Activated B cell treated with CpG ODN at 0.5 μM for 24 hours (primary cell): ENCODE measurements around the gene ZNF215. TPM values are rescaled to one million over a fixed set of nuclear protein-coding genes. Genes with fewer than 3 reads are reported as not detected.
"Not testable (repeated sequence)": the region's sequence is repeated elsewhere in the genome, so short reads cannot be mapped to it uniquely, and the experiment has no call there.

Source experiments
- ATAC-seq: fragments of 200-7000 bp; cut with Tn5 transposase; one replicate; pipeline ENCODE4 v1.10.0; 2021; ENCODE audit warnings: low read depth, mild to moderate bottlenecking, moderate library complexity
- CTCF ChIA-PET: fragments of 350-600 bp; sonication (Branson Sonifier 250); formaldehyde crosslinking; loops from one replicate; lab custom pipeline; 2021; ENCODE audit warnings: antibody characterized with exemption; lab: Charles Lee
- POLR2A ChIA-PET: fragments of 350-600 bp; sonication (Branson Sonifier 250); formaldehyde crosslinking; loops from one replicate; lab custom pipeline; 2021; ENCODE audit warnings: antibody characterized with exemption; lab: Charles Lee
- DNase-seq: peaks from one replicate; pipeline ENCODE4 v3.0.0; 2022
- H3K27ac Mint-ChIP-seq: one replicate; pipeline ENCODE4 v1.8.0; 2020; ENCODE audit warnings: mixed read lengths
- H3K27me3 Mint-ChIP-seq: one replicate; pipeline ENCODE4 v1.8.0; 2021; ENCODE audit warnings: mixed read lengths
- H3K36me3 Mint-ChIP-seq: one replicate; pipeline ENCODE4 v1.8.0; 2021; ENCODE audit warnings: low read depth, mixed read lengths
- H3K4me1 Mint-ChIP-seq: one replicate; pipeline ENCODE4 v1.8.0; 2021; ENCODE audit warnings: mixed read lengths
- H3K4me3 Mint-ChIP-seq: one replicate; pipeline ENCODE4 v1.8.0; 2020; ENCODE audit warnings: mild to moderate bottlenecking, mixed read lengths
- H3K9me3 Mint-ChIP-seq: one replicate; pipeline ENCODE4 v1.8.0; 2020; ENCODE audit warnings: mixed read lengths
- intact Hi-C: fragments of 100-400 bp; cut with micrococcal nuclease; formaldehyde crosslinking; loops from one replicate; pipeline ENCODE4 v1.15.1; 2024
- total RNA-seq: library from RNA; stranded (reverse); gene quantifications from 2 replicates; pipeline ENCODE4 v1.2.3, GENCODE V29; 2022
- TF ChIP-seq, protein P1 (sequence below): fragments of 200-600 bp; IDR thresholded peaks from one replicate; pipeline ENCODE4 v1.8.0; 2022; ENCODE audit warnings: antibody characterized with exemption, mild to moderate bottlenecking

Gene ZNF215
- total RNA-seq, 1 donor from 2014 or later, result 5.4 TPM

DNA sequence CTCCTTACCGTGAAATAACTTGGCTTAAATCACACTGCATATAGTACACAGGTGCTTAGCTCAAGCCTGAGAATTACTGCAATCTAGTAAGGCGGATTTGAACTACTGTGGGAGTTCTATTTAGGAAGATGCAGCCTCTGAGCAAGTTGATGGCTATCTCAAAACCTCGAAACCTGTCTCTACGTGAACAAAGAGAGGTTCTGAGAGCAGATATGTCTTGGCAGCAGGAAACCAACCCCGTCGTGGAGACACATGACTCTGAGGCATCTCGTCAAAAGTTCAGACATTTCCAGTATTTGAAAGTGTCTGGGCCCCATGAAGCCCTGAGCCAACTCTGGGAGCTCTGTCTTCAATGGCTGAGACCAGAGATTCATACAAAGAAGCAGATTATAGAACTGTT lies 5.9 kb downstream of the ZNF215 start:
- ChIA-PET POLR2A (no interaction called here), CTCF (no interaction called here)
- DNase-seq (no peak), ATAC-seq (no peak)
- H3K36me3 Mint-ChIP-seq, result peaks cover 5% of the 10 kb centered on the region
- peaks cover 7% of the 10 kb centered on the region for H3K4me1 Mint-ChIP-seq
- H3K27me3 Mint-ChIP-seq, result no peaks in the 10 kb centered on the region
- no peak overlapping the region for H3K27ac Mint-ChIP-seq
- H3K4me3 Mint-ChIP-seq, result no peak overlapping the region
- intact Hi-C loops, result no loop called here
- H3K9me3 Mint-ChIP-seq, result no peaks in the 10 kb centered on the region
- TF ChIP-seq, protein P1, sequence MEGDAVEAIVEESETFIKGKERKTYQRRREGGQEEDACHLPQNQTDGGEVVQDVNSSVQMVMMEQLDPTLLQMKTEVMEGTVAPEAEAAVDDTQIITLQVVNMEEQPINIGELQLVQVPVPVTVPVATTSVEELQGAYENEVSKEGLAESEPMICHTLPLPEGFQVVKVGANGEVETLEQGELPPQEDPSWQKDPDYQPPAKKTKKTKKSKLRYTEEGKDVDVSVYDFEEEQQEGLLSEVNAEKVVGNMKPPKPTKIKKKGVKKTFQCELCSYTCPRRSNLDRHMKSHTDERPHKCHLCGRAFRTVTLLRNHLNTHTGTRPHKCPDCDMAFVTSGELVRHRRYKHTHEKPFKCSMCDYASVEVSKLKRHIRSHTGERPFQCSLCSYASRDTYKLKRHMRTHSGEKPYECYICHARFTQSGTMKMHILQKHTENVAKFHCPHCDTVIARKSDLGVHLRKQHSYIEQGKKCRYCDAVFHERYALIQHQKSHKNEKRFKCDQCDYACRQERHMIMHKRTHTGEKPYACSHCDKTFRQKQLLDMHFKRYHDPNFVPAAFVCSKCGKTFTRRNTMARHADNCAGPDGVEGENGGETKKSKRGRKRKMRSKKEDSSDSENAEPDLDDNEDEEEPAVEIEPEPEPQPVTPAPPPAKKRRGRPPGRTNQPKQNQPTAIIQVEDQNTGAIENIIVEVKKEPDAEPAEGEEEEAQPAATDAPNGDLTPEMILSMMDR, result no peak

DNA sequence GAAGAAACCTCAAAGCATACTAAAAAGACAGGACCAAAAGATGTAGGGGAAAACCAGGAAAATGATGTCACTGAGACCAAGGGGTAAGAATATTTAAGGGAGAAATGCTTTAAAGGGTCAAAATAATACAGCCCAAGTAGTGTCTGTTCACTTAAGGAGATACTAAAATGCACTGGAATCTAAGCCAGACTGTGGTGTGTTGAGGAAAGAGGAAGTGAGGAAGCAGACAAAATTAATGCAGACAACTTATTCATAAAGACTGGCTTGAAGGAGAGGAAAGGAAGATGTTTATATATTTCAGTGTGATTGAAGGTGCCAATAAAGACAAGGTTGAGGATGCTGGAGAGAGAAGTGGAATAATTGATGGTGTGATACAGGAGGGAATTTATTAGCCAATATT lies 15.7 kb downstream of the ZNF215 start:
- Mint-ChIP-seq H3K9me3 (no peaks in the 10 kb centered on the region), H3K36me3 (peaks cover 3% of the 10 kb centered on the region), H3K4me1 (no peaks in the 10 kb centered on the region), H3K27me3 (no peaks in the 10 kb centered on the region), H3K4me3 (no peak overlapping the region), H3K27ac (no peak overlapping the region)
- ATAC-seq, result no peak
- no peak for DNase-seq
- intact Hi-C loops, result no loop called here
- ChIA-PET POLR2A (no interaction called here), CTCF (no interaction called here)
- TF ChIP-seq, protein P1, result no peak

DNA sequence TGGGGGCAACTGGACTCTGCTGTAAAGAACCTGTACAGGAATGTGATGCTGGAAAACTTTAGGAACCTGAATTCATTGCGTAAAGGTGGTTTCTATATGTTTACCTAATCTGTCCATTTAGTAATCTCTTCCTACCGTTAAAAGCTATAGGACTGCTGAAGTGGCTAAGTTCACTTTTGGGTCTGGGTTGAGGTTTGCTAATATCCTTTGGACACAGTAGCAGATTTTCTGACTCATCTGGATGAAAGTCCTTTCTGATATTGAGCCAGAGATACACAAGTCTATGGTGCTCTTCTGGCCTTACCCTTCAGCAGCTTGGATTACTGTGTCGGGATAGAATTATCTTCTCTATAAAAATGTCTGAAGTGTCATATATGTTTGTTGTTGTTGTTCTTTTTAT lies 16.9 kb downstream of the ZNF215 start:
- Mint-ChIP-seq H3K27ac (no peak overlapping the region), H3K4me3 (no peak overlapping the region), H3K27me3 (no peaks in the 10 kb centered on the region), H3K9me3 (no peaks in the 10 kb centered on the region), H3K4me1 (no peaks in the 10 kb centered on the region), H3K36me3 (peaks cover 3% of the 10 kb centered on the region)
- CTCF ChIA-PET, result no interaction called here
- intact Hi-C loops, result no loop called here
- POLR2A ChIA-PET, result no interaction called here
- ATAC-seq (no peak), DNase-seq (no peak)
- TF ChIP-seq, protein P1, result no peak

DNA sequence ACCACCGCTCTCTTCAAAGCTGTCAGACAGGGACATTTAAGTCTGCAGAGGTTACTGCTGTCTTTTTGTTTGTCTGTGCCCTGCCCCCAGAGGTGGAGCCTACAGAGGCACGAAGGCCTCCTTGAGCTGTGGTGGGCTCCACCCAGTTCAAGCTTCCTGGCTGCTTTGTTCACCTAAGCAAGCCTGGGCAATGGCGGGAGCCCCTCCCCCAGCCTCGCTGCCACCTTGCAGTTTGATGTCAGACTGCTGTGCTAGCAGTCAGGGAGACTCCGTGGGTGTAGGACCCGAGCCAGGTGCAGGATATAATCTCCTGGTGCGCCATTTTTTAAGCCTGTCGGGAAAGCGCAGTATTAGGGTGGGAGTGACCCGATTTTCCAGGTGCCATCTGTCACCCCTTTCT lies 28.0 kb downstream of the ZNF215 start:
- ATAC-seq, H3K27ac Mint-ChIP-seq, intact Hi-C loops, DNase-seq, H3K4me1 Mint-ChIP-seq, H3K9me3 Mint-ChIP-seq, H3K4me3 Mint-ChIP-seq, H3K27me3 Mint-ChIP-seq, POLR2A ChIA-PET, CTCF ChIA-PET: not testable (repeated sequence)
- peaks cover 16% of the 10 kb centered on the region for H3K36me3 Mint-ChIP-seq

DNA sequence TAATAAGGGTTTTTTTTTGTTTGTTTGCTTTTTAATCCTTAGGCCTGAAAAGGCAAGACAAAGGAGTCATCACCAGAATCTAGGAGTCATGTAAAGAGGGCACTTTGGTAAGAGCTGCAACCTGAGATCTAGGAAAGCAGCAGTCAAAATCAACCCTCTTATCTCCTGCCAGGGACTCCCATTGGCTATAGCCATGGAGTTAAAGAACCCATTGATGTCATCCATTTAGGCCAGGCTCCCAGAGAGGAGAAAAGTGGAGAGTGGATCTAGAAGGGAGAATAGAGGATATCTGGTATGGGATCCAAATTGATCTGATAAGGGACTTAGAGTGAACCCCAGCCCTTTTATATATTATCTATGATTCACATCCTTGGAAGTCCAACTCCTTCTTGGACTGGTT lies 35.9 kb downstream of the ZNF215 start:
- H3K27ac Mint-ChIP-seq, result no peak overlapping the region
- no peaks in the 10 kb centered on the region for H3K27me3 Mint-ChIP-seq
- H3K36me3 Mint-ChIP-seq, result peaks cover 2% of the 10 kb centered on the region
- ATAC-seq, result no peak
- CTCF ChIA-PET, result no interaction called here
- no peaks in the 10 kb centered on the region for H3K4me1 Mint-ChIP-seq
- H3K4me3 Mint-ChIP-seq, result no peak overlapping the region
- intact Hi-C loops, result no loop called here
- DNase-seq, result no peak
- TF ChIP-seq, protein P1, result no peak
- POLR2A ChIA-PET, result no interaction called here
- H3K9me3 Mint-ChIP-seq, result no peaks in the 10 kb centered on the region

DNA sequence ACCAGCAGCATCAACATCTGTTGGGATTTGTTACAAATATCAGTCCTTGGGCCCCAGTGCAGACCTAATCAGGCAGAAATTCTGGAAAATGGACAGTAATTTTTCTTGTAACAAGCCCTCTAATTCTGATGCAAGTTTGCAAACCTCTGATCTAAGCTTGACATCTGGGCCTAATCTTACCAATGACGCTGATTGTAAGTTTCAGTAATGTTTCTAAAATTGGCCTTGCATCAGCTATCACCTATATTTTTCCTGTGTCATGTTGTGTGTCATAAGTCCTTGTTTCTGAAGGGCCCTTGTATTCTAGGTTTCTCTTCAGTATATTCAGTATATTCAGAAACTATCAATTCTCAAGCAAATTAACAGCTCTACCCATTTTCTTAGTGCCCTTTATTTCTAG lies 36.4 kb downstream of the ZNF215 start:
- no peak overlapping the region for H3K27ac Mint-ChIP-seq
- intact Hi-C loops, result no loop called here
- ChIA-PET CTCF (no interaction called here), POLR2A (no interaction called here)
- no peak for DNase-seq
- H3K27me3 Mint-ChIP-seq, result no peaks in the 10 kb centered on the region
- H3K4me3 Mint-ChIP-seq, result no peak overlapping the region
- no peaks in the 10 kb centered on the region for H3K36me3 Mint-ChIP-seq
- TF ChIP-seq, protein P1, result no peak
- no peak for ATAC-seq
- H3K9me3 Mint-ChIP-seq, result no peaks in the 10 kb centered on the region
- no peaks in the 10 kb centered on the region for H3K4me1 Mint-ChIP-seq
